ENCODE measurements around the gene PLEKHA7.
"Not testable (repeated sequence)": the region's sequence is repeated elsewhere in the genome, so short reads cannot be mapped to it uniquely, and the experiment has no call there.

The PLEKHA7 gene

GRCh38 chr11:16976379-16976778 is 37.8 kb downstream of the PLEKHA7 start:
- Mint-ChIP-seq H3K27me3 (no peaks in the 10 kb centered on the region), H3K27ac (no peak overlapping the region), H3K4me3 (no peak overlapping the region), H3K36me3 (ENCODE audit: low read depth) (no peaks in the 10 kb centered on the region), H3K9me3 (no peaks in the 10 kb centered on the region), H3K4me1 (ENCODE audit: low read depth) (no peaks in the 10 kb centered on the region)

GRCh38 chr11:16975906-16976305 is 38.3 kb downstream of the PLEKHA7 start:
- no peaks in the 10 kb centered on the region for H3K9me3 Mint-ChIP-seq
- no peak overlapping the region for H3K4me3 Mint-ChIP-seq
- no peaks in the 10 kb centered on the region for H3K27me3 Mint-ChIP-seq
- H3K4me1 Mint-ChIP-seq (ENCODE audit: low read depth) = no peaks in the 10 kb centered on the region
- no peak overlapping the region for H3K27ac Mint-ChIP-seq
- no peaks in the 10 kb centered on the region for H3K36me3 Mint-ChIP-seq (ENCODE audit: low read depth)

GRCh38 chr11:16973338-16973964 is 40.8 kb downstream of the PLEKHA7 start:
- Mint-ChIP-seq H3K9me3 (no peaks in the 10 kb centered on the region), H3K4me1 (ENCODE audit: low read depth) (peaks cover 10% of the 10 kb centered on the region), H3K36me3 (ENCODE audit: low read depth) (no peaks in the 10 kb centered on the region), H3K27ac (no peak overlapping the region), H3K4me3 (no peak overlapping the region), H3K27me3 (no peaks in the 10 kb centered on the region)

GRCh38 chr11:16969010-16969999 is 44.9 kb downstream of the PLEKHA7 start:
- Mint-ChIP-seq H3K36me3 (ENCODE audit: low read depth) (no peaks in the 10 kb centered on the region), H3K4me3 (no peak overlapping the region), H3K4me1 (ENCODE audit: low read depth) (peaks cover 14% of the 10 kb centered on the region), H3K27ac (no peak overlapping the region), H3K27me3 (no peaks in the 10 kb centered on the region), H3K9me3 (no peaks in the 10 kb centered on the region)

- H3K27ac Mint-ChIP-seq = no peak overlapping the region
These were observed 46.0 kb downstream of the PLEKHA7 start for GRCh38 chr11:16968196-16968595.

GRCh38 chr11:16966930-16967671 is 47.1 kb downstream of the PLEKHA7 start:
- Mint-ChIP-seq H3K27ac (no peak overlapping the region), H3K4me3 (no peak overlapping the region), H3K4me1 (ENCODE audit: low read depth) (peaks cover 14% of the 10 kb centered on the region), H3K36me3 (ENCODE audit: low read depth) (no peaks in the 10 kb centered on the region), H3K9me3 (no peaks in the 10 kb centered on the region), H3K27me3 (no peaks in the 10 kb centered on the region)

More at GRCh38 chr11:16968196-16968595, 46.0 kb downstream of the PLEKHA7 start:
- H3K27me3 Mint-ChIP-seq = no peaks in the 10 kb centered on the region
- no peak overlapping the region for H3K4me3 Mint-ChIP-seq
- H3K36me3 Mint-ChIP-seq (ENCODE audit: low read depth) = no peaks in the 10 kb centered on the region
- peaks cover 14% of the 10 kb centered on the region for H3K4me1 Mint-ChIP-seq (ENCODE audit: low read depth)
- no peaks in the 10 kb centered on the region for H3K9me3 Mint-ChIP-seq

- Mint-ChIP-seq H3K36me3 (ENCODE audit: low read depth) (no peaks in the 10 kb centered on the region), H3K4me3 (no peak overlapping the region), H3K9me3 (no peaks in the 10 kb centered on the region), H3K27ac (no peak overlapping the region), H3K27me3 (no peaks in the 10 kb centered on the region), H3K4me1 (ENCODE audit: low read depth) (peaks cover 14% of the 10 kb centered on the region)
These were observed 49.7 kb downstream of the PLEKHA7 start for GRCh38 chr11:16964501-16964900.

GRCh38 chr11:16963316-16963876 is 50.8 kb downstream of the PLEKHA7 start:
- no peak overlapping the region for H3K27ac Mint-ChIP-seq
- H3K27me3 Mint-ChIP-seq = no peaks in the 10 kb centered on the region
- H3K36me3 Mint-ChIP-seq (ENCODE audit: low read depth) = no peaks in the 10 kb centered on the region
- H3K4me3 Mint-ChIP-seq = no peak overlapping the region
- peaks cover 4% of the 10 kb centered on the region for H3K4me1 Mint-ChIP-seq (ENCODE audit: low read depth)
- H3K9me3 Mint-ChIP-seq = no peaks in the 10 kb centered on the region

- H3K27me3 Mint-ChIP-seq; H3K36me3 Mint-ChIP-seq (ENCODE audit: low read depth); H3K27ac Mint-ChIP-seq; H3K9me3 Mint-ChIP-seq; H3K4me3 Mint-ChIP-seq; H3K4me1 Mint-ChIP-seq (ENCODE audit: low read depth): not testable (repeated sequence)
These were observed 51.6 kb downstream of the PLEKHA7 start for GRCh38 chr11:16962589-16962988.

- Mint-ChIP-seq H3K4me3 (no peak overlapping the region), H3K27me3 (no peaks in the 10 kb centered on the region), H3K36me3 (ENCODE audit: low read depth) (no peaks in the 10 kb centered on the region), H3K27ac (no peak overlapping the region), H3K4me1 (ENCODE audit: low read depth) (no peaks in the 10 kb centered on the region), H3K9me3 (no peaks in the 10 kb centered on the region)
These were observed 52.1 kb downstream of the PLEKHA7 start for GRCh38 chr11:16962146-16962545.

- H3K27me3 Mint-ChIP-seq = no peaks in the 10 kb centered on the region
- H3K4me1 Mint-ChIP-seq (ENCODE audit: low read depth) = no peaks in the 10 kb centered on the region
- H3K9me3 Mint-ChIP-seq = no peaks in the 10 kb centered on the region
- H3K27ac Mint-ChIP-seq = no peak overlapping the region
- H3K4me3 Mint-ChIP-seq = no peak overlapping the region
- no peaks in the 10 kb centered on the region for H3K36me3 Mint-ChIP-seq (ENCODE audit: low read depth)
These were observed 54.0 kb downstream of the PLEKHA7 start for GRCh38 chr11:16960250-16960649.

- Mint-ChIP-seq H3K27me3 (no peaks in the 10 kb centered on the region), H3K27ac (no peak overlapping the region), H3K4me3 (no peak overlapping the region), H3K4me1 (ENCODE audit: low read depth) (no peaks in the 10 kb centered on the region), H3K9me3 (no peaks in the 10 kb centered on the region), H3K36me3 (ENCODE audit: low read depth) (no peaks in the 10 kb centered on the region)
These were observed 54.6 kb downstream of the PLEKHA7 start for GRCh38 chr11:16959602-16960001.

GRCh38 chr11:16958833-16959232 is 55.4 kb downstream of the PLEKHA7 start:
- H3K4me1 Mint-ChIP-seq (ENCODE audit: low read depth) = no peaks in the 10 kb centered on the region
- no peak overlapping the region for H3K4me3 Mint-ChIP-seq
- H3K27me3 Mint-ChIP-seq = no peaks in the 10 kb centered on the region
- H3K36me3 Mint-ChIP-seq (ENCODE audit: low read depth) = no peaks in the 10 kb centered on the region
- no peak overlapping the region for H3K27ac Mint-ChIP-seq
- H3K9me3 Mint-ChIP-seq = no peaks in the 10 kb centered on the region

GRCh38 chr11:16956538-16957153 is 57.6 kb downstream of the PLEKHA7 start:
- Mint-ChIP-seq H3K4me3 (no peak overlapping the region), H3K4me1 (ENCODE audit: low read depth) (no peaks in the 10 kb centered on the region), H3K27ac (no peak overlapping the region), H3K36me3 (ENCODE audit: low read depth) (no peaks in the 10 kb centered on the region), H3K27me3 (no peaks in the 10 kb centered on the region), H3K9me3 (no peaks in the 10 kb centered on the region)

All from stimulated activated naive CD8-positive, alpha-beta T cell treated with anti-CD3 and anti-CD28 coated beads, Interleukin-15, Interleukin-2, amounts not matched to agents 100 ng/mL and 50 ng/mL, for 24 hours (primary cell).